Heart left ventricle (tissue), 16 donors: ENCODE results near the gene ZNF366. TPM values are rescaled to one million over a fixed set of nuclear protein-coding genes. Genes with fewer than 3 reads are reported as not detected.

Source experiments
- ATAC-seq, 4 donors: fragments of 200-7000 bp; cut with Tn5 transposase; one replicate each; pipeline ENCODE4 v1.9.1; 2020 to 2022; ENCODE audit warnings: moderate library complexity in 4 of 4, mild to moderate bottlenecking in 3 of 4, moderate number of reproducible peaks in 1 of 4
- DNase-seq, 5 donors: peaks; one replicate each; pipeline ENCODE4 v3.0.0-alpha.2; 2020
- H3K27ac ChIP-seq, 12 donors: fragments of 200-600 bp; sonication (generic) in 4 of 12; one replicate each; pipeline versions ENCODE4 v1.5.0 to v1.8.0; 2016 to 2022; ENCODE audit warnings: mild to moderate bottlenecking in 2 of 12
- H3K27me3 ChIP-seq, 9 donors: fragments of 200-600 bp; sonication (generic) in 2 of 9; one replicate each; pipeline versions ENCODE4 v1.5.1 to v1.8.0; 2016 to 2022; ENCODE audit warnings: mild to moderate bottlenecking in 3 of 9
- H3K36me3 ChIP-seq, 9 donors: fragments of 200-600 bp; sonication (generic) in 2 of 9; one replicate each; pipeline versions ENCODE4 v1.5.0 to v1.8.0; 2018 to 2022; ENCODE audit warnings: mild to moderate bottlenecking in 2 of 9
- H3K4me1 ChIP-seq, 12 donors: fragments of 200-600 bp; sonication (generic) in 4 of 12; one replicate each; pipeline versions ENCODE4 v1.5.0 to v1.8.0; 2016 to 2022; ENCODE audit warnings: mild to moderate bottlenecking in 3 of 12
- H3K4me3 ChIP-seq, 12 donors: fragments of 200-600 bp; sonication (generic) in 4 of 12; one replicate each; pipeline versions ENCODE4 v1.5.0 to v1.8.0; 2017 to 2022; ENCODE audit warnings: mild to moderate bottlenecking in 9 of 12, moderate library complexity in 4 of 12
- H3K9me3 ChIP-seq, 12 donors: fragments of 200-600 bp; sonication (generic) in 4 of 12; one replicate each; pipeline versions ENCODE4 v1.5.0 to v1.8.0; 2016 to 2022; ENCODE audit warnings: mild to moderate bottlenecking in 1 of 12
- CTCF ChIP-seq, 12 donors: fragments of 200-600 bp; sonication (generic) in 4 of 12; IDR thresholded peaks; one replicate each; pipeline versions ENCODE4 v1.5.0 to v1.8.0; 2018 to 2022; ENCODE audit warnings: antibody characterized with exemption in 12 of 12, mild to moderate bottlenecking in 5 of 12
- POLR2A ChIP-seq, 2 donors: fragments of 450-650 bp; IDR thresholded peaks; one replicate each; pipeline ENCODE4 v1.6.1; 2017; ENCODE audit warnings: antibody characterized with exemption in 2 of 2, mild to moderate bottlenecking in 2 of 2, moderate library complexity in 2 of 2
- WGBS, 4 donors: extraction: QIAGEN DNeasy Blood & Tissue Kit in 2 of 4; methylation state at CpG; one replicate each; pipeline versions ENCODE4 v1.1.5 to v1.1.7; 2013 to 2018; 5-methylcytosine and 5-hydroxymethylcytosine counted together
- intact Hi-C, 10 donors: fragments of 100-400 bp; cut with DNase I; formaldehyde crosslinking; loops; one replicate each; pipeline versions ENCODE4 v1.11.1 to v1.14.2; 2022
- polyA plus RNA-seq, 2 donors: library from polyadenylated mRNA; stranded (reverse); fragments of 200-250 nt; gene quantifications; one replicate each; pipeline ENCODE4 v1.2.3, GENCODE V29; 2013
- total RNA-seq, 9 donors: library from RNA; depleted of rRNA in 2 of 9; stranded (reverse); fragments of >200 nt in 2 of 9; fragmentation: NEBNext Ultra II Directional in 3 of 9; extraction: Animal tissue kit (Norgen Biotek cat#: 25700) in 3 of 9; gene quantifications; one replicate each; pipeline versions ENCODE4 v1.1.0 to v1.2.4, GENCODE V29; 2016 to 2023
- donor health status: ischemic (EF 13 %, LVEDD 7.1; RV severe dilation, severe dysfunction).
- donor health status: healthy with polysubstance abuse.
- donor health status: DM: no; HTN: yes; CAD: no.
- donor health status: DM: no; HTN: no; CAD: no.
- donor health status: ischemic (EF 25% LVEDD 6.9; RV normal size, moderate dysfunction).
- donor health status: ischemic (EF 25% LVEDD 5.7; RV mildly dilated, moderate dysfunction).
- donor health status: healthy.
- donor health status: DM: yes; HTN: yes; CAD: no.
- donor health status: ischemic (EF 35%, LVEDD 5.7; RV mildly dilated, moderate dysfunction).
- donor health status: nonischemic (EF 11% LVEDD 7.7; RV severe dilation, severe dysfunction).
- donor health status: DM: yes; HTN: yes; CAD: no.
- donor health status: PGD.
- donor health status: ischemic (EF 29% LVEDD 5.4; RV normal size, mild dysfunction).
- donor health status: nonischemic (EF 23%, LVEDD 6.1; RV moderate dilation, normal function).

ZNF366 gene
- total and polyA plus RNA-seq, 11 donors: 2.1 to 18.5 (median 5.5) TPM

- DNase-seq (no peak), ATAC-seq (peak in 2 of 4 donors; percentile 37 to 42)
- H3K4me1 ChIP-seq: peaks cover 5 to 70% (median 48%) of the 10 kb centered on the region in 12 donors
- H3K36me3 ChIP-seq: peaks cover 0 to 6% (median 0%) of the 10 kb centered on the region in 9 donors
- H3K9me3 ChIP-seq: no peaks in the 10 kb centered on the region
- TF ChIP-seq POLR2A (IDR thresholded peaks at IDR 0.05) (no peak), CTCF (IDR thresholded peaks at IDR 0.05) (no peak)
- no peaks in the 10 kb centered on the region for H3K27me3 ChIP-seq
- intact Hi-C loops: no loop called here
- H3K27ac ChIP-seq: peak overlapping the region in 9 of 12 donors; percentile 5 to 66 (median 40)
- 21 to 45% (median 29%) methylated on average over 2 of the region's 2 CpGs for WGBS, 4 donors
- no peak overlapping the region for H3K4me3 ChIP-seq
These were observed 42.1 kb downstream of the ZNF366 start for GRCh38 chr5:72465066-72465465.

GRCh38 chr5:72464071-72464470, 43.1 kb downstream of the ZNF366 start:
- Histone ChIP-seq H3K27me3 (no peaks in the 10 kb centered on the region), H3K27ac (peak overlapping the region in 11 of 12 donors; percentile 14 to 65 (median 50)), H3K36me3 (peaks cover 0 to 9% (median 0%) of the 10 kb centered on the region in 9 donors), H3K4me3 (no peak overlapping the region), H3K4me1 (peaks cover 5 to 67% (median 53%) of the 10 kb centered on the region in 12 donors), H3K9me3 (no peaks in the 10 kb centered on the region)
- ATAC-seq (peak in 3 of 4 donors; percentile 35 to 63 (median 57)), DNase-seq (no peak)
- TF ChIP-seq CTCF (IDR thresholded peaks at IDR 0.05) (no peak), POLR2A (IDR thresholded peaks at IDR 0.05) (no peak)
- intact Hi-C loops: loop anchor here in 2 of 10 donors (5.0 kb wide), 2 partner anchors 38 to 87 kb away; no protein-coding TSS in a partner anchor
- 14 to 23% (median 20%) methylated on average over 6 of the region's 6 CpGs for WGBS, 4 donors

- peaks cover 5 to 69% (median 52%) of the 10 kb centered on the region in 12 donors for H3K4me1 ChIP-seq
- H3K4me3 ChIP-seq: no peak overlapping the region
- H3K9me3 ChIP-seq: no peaks in the 10 kb centered on the region
- peaks cover 0 to 9% (median 0%) of the 10 kb centered on the region in 9 donors for H3K36me3 ChIP-seq
- H3K27ac ChIP-seq: peak overlapping the region in 11 of 12 donors; percentile 14 to 65 (median 50)
- H3K27me3 ChIP-seq: no peaks in the 10 kb centered on the region
- 51 to 65% (median 61%) methylated on average over 6 of the region's 6 CpGs for WGBS, 4 donors
- TF ChIP-seq POLR2A (IDR thresholded peaks at IDR 0.05): no peak
- TF ChIP-seq CTCF (IDR thresholded peaks at IDR 0.05): peak in 1 of 12 donors; percentile 7
- peak in 1 of 4 donors; percentile 30 for ATAC-seq
- intact Hi-C loops: loop anchor here in 2 of 10 donors (5.0 kb wide), 2 partner anchors 39 to 86 kb away; no protein-coding TSS in a partner anchor
- DNase-seq: no peak
These were observed 43.7 kb downstream of the ZNF366 start for GRCh38 chr5:72463449-72464052.

GRCh38 chr5:72460413-72460812, 46.8 kb downstream of the ZNF366 start:
- no peak for DNase-seq
- intact Hi-C loops: loop anchor here in 2 of 10 donors (5.0 kb wide), 2 partner anchors 42 to 83 kb away; no protein-coding TSS in a partner anchor
- ATAC-seq: peak in 1 of 4 donors; percentile 8
- Histone ChIP-seq H3K27ac (no peak overlapping the region), H3K4me3 (no peak overlapping the region), H3K9me3 (no peaks in the 10 kb centered on the region), H3K27me3 (no peaks in the 10 kb centered on the region), H3K4me1 (peaks cover 7 to 60% (median 43%) of the 10 kb centered on the region in 12 donors), H3K36me3 (peaks cover 0 to 17% (median 0%) of the 10 kb centered on the region in 9 donors)
- TF ChIP-seq POLR2A (IDR thresholded peaks at IDR 0.05) (no peak), CTCF (IDR thresholded peaks at IDR 0.05) (no peak)
- WGBS, 4 donors: 96 to 99% (median 97%) methylated on average over 26 to 27 of the region's 27 CpGs
